Measurements from ENCODE around the gene MSI2. TPM values are rescaled to one million over a fixed set of nuclear protein-coding genes. Genes with fewer than 3 reads are reported as not detected.
A peak's percentile ranks its signal among the peaks of the same experiment; 100 is the strongest.

The MSI2 gene
- total and polyA plus RNA-seq, 2 experiments from 2014 or later, result 4.3 to 17.9 TPM

- H3K36me3 ChIP-seq (ENCODE audit: low read depth), result no peaks in the 10 kb centered on the region
- H3K27ac ChIP-seq, result peak overlapping the region; percentile 94
- WGBS, 2 experiments (ENCODE audit: low coverage in 1 of 2, low lambda C conversion rate in 2 of 2, missing lambda C conversion rate in 2 of 2), result 1 to 2% methylated on average over 19 to 21 of the region's 21 CpGs
- H3K27me3 ChIP-seq (replicated peaks; ENCODE audit: insufficient read depth), result no peaks in the 10 kb centered on the region
- H3K4me3 ChIP-seq, result peak overlapping the region; percentile 61
- H3K4me1 ChIP-seq (ENCODE audit: insufficient read depth), result peaks cover 18% of the 10 kb centered on the region
- peak overlapping the region; percentile 84 for H3K9ac ChIP-seq
- H3K79me2 ChIP-seq (ENCODE audit: insufficient read depth), result no peaks in the 10 kb centered on the region
- DNase-seq, result peak; percentile 99
- H4K20me1 ChIP-seq (ENCODE audit: insufficient read depth), result no peaks in the 10 kb centered on the region
- TF ChIP-seq EZH2 (IDR thresholded peaks at IDR 0.05; ENCODE audit: insufficient read depth, poor library complexity, severe bottlenecking), result no peak
- no peak for TF ChIP-seq EZH2phosphoT487 (IDR thresholded peaks at IDR 0.05; ENCODE audit: insufficient read depth, low read depth)
- peak overlapping the region; percentile 69 for H3K4me2 ChIP-seq (ENCODE audit: unreplicated experiment)
- no peaks in the 10 kb centered on the region for H3K9me3 ChIP-seq (ENCODE audit: low read depth)
- peak overlapping the region; percentile 79 for H2AFZ ChIP-seq
- H3F3A ChIP-seq (ENCODE audit: insufficient read depth), result peaks cover 10% of the 10 kb centered on the region
- H3K9me2 ChIP-seq (ENCODE audit: insufficient read depth), result no peaks in the 10 kb centered on the region
- in situ Hi-C loops (cut with MboI), result no loop called here
Measured at GRCh38 chr17:57662644-57663308, 406.5 kb downstream of the MSI2 start.

GRCh38 chr17:57663326-57664070 is 407.2 kb downstream of the MSI2 start:
- Histone ChIP-seq H3K27ac (peak overlapping the region; percentile 94), H3F3A (ENCODE audit: insufficient read depth) (peaks cover 10% of the 10 kb centered on the region), H4K20me1 (ENCODE audit: insufficient read depth) (no peaks in the 10 kb centered on the region), H3K27me3 (replicated peaks; ENCODE audit: insufficient read depth) (no peaks in the 10 kb centered on the region), H3K79me2 (ENCODE audit: insufficient read depth) (no peaks in the 10 kb centered on the region), H3K9me2 (ENCODE audit: insufficient read depth) (no peaks in the 10 kb centered on the region), H3K4me2 (ENCODE audit: unreplicated experiment) (peak overlapping the region; percentile 60), H3K4me3 (peak overlapping the region; percentile 61), H2AFZ (peak overlapping the region; percentile 79), H3K9me3 (ENCODE audit: low read depth) (no peaks in the 10 kb centered on the region), H3K9ac (peak overlapping the region; percentile 84), H3K4me1 (ENCODE audit: insufficient read depth) (peaks cover 18% of the 10 kb centered on the region), H3K36me3 (ENCODE audit: low read depth) (no peaks in the 10 kb centered on the region)
- in situ Hi-C loops (cut with MboI), result no loop called here
- peak; percentile 12 for DNase-seq
- TF ChIP-seq EZH2 (IDR thresholded peaks at IDR 0.05; ENCODE audit: insufficient read depth, poor library complexity, severe bottlenecking), result no peak
- no peak for TF ChIP-seq EZH2phosphoT487 (IDR thresholded peaks at IDR 0.05; ENCODE audit: insufficient read depth, low read depth)
- WGBS, 2 experiments (ENCODE audit: low coverage in 1 of 2, low lambda C conversion rate in 2 of 2, missing lambda C conversion rate in 2 of 2), result 59 to 64% methylated on average over 14 of the region's 14 CpGs

GRCh38 chr17:57665128-57665527 is 408.8 kb downstream of the MSI2 start:
- H2AFZ ChIP-seq, result no peak overlapping the region

GRCh38 chr17:57665696-57666095 is 409.4 kb downstream of the MSI2 start:
- TF ChIP-seq EZH2phosphoT487 (IDR thresholded peaks at IDR 0.05; ENCODE audit: insufficient read depth, low read depth), result no peak
- TF ChIP-seq EZH2 (IDR thresholded peaks at IDR 0.05; ENCODE audit: insufficient read depth, poor library complexity, severe bottlenecking), result no peak
- no peak overlapping the region for H3K9ac ChIP-seq

More at GRCh38 chr17:57665128-57665527, 408.8 kb downstream of the MSI2 start:
- no peak overlapping the region for H3K4me2 ChIP-seq (ENCODE audit: unreplicated experiment)
- no peaks in the 10 kb centered on the region for H3K36me3 ChIP-seq (ENCODE audit: low read depth)
- peaks cover 10% of the 10 kb centered on the region for H3F3A ChIP-seq (ENCODE audit: insufficient read depth)
- in situ Hi-C loops (cut with MboI), result no loop called here
- no peaks in the 10 kb centered on the region for H3K9me3 ChIP-seq (ENCODE audit: low read depth)
- no peak for DNase-seq
- H3K27ac ChIP-seq, result no peak overlapping the region
- H3K27me3 ChIP-seq (replicated peaks; ENCODE audit: insufficient read depth), result no peaks in the 10 kb centered on the region
- no peaks in the 10 kb centered on the region for H4K20me1 ChIP-seq (ENCODE audit: insufficient read depth)
- TF ChIP-seq EZH2phosphoT487 (IDR thresholded peaks at IDR 0.05; ENCODE audit: insufficient read depth, low read depth), result no peak
- TF ChIP-seq EZH2 (IDR thresholded peaks at IDR 0.05; ENCODE audit: insufficient read depth, poor library complexity, severe bottlenecking), result no peak
- peaks cover 18% of the 10 kb centered on the region for H3K4me1 ChIP-seq (ENCODE audit: insufficient read depth)
- WGBS, 2 experiments (ENCODE audit: low coverage in 1 of 2, low lambda C conversion rate in 2 of 2, missing lambda C conversion rate in 2 of 2), result 66 to 70% methylated on average over 5 of the region's 5 CpGs
- no peak overlapping the region for H3K9ac ChIP-seq
- H3K79me2 ChIP-seq (ENCODE audit: insufficient read depth), result no peaks in the 10 kb centered on the region
- H3K4me3 ChIP-seq, result no peak overlapping the region
- no peaks in the 10 kb centered on the region for H3K9me2 ChIP-seq (ENCODE audit: insufficient read depth)

More at GRCh38 chr17:57665696-57666095, 409.4 kb downstream of the MSI2 start:
- WGBS, 2 experiments (ENCODE audit: low coverage in 1 of 2, low lambda C conversion rate in 2 of 2, missing lambda C conversion rate in 2 of 2), result 75% methylated on average over 4 of the region's 4 CpGs
- H3K36me3 ChIP-seq (ENCODE audit: low read depth), result no peaks in the 10 kb centered on the region
- no peak overlapping the region for H3K4me2 ChIP-seq (ENCODE audit: unreplicated experiment)
- H3K27ac ChIP-seq, result no peak overlapping the region
- in situ Hi-C loops (cut with MboI), result no loop called here
- H3K4me3 ChIP-seq, result no peak overlapping the region
- H3K79me2 ChIP-seq (ENCODE audit: insufficient read depth), result no peaks in the 10 kb centered on the region
- H3K4me1 ChIP-seq (ENCODE audit: insufficient read depth), result peaks cover 18% of the 10 kb centered on the region
- no peak overlapping the region for H2AFZ ChIP-seq
- no peaks in the 10 kb centered on the region for H3K27me3 ChIP-seq (replicated peaks; ENCODE audit: insufficient read depth)
- no peaks in the 10 kb centered on the region for H3K9me3 ChIP-seq (ENCODE audit: low read depth)
- H3K9me2 ChIP-seq (ENCODE audit: insufficient read depth), result no peaks in the 10 kb centered on the region
- no peak for DNase-seq
- peaks cover 10% of the 10 kb centered on the region for H3F3A ChIP-seq (ENCODE audit: insufficient read depth)
- H4K20me1 ChIP-seq (ENCODE audit: insufficient read depth), result no peaks in the 10 kb centered on the region

Measured in GM23248 (cell line).